ENCODE data around the gene MBD3.

DNA sequence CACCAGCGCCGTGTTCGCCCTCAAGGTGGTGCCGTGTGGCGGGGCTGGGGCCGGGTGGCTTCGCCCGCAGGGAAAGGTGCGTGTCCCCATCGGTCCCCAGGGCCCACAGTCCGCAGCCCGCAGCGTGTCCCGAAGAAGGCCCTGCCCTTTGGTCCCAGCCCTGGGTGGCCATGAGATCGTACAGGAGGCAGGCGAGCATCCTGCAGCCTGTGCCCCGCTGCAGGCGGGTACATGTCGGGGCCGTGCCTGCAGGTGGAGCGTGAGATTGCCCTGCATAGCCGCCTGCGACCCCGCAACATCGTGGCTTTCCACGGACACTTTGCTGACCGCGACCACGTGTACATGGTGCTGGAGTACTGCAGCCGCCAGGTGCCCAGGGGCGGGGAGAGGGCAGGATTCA lies 67.3 kb downstream of the MBD3 start:
- TF ChIP-seq EZH2 (IDR thresholded peaks at IDR 0.05; ENCODE audit: borderline replicate concordance, low read length), result no peak
- TF ChIP-seq, protein P1, sequence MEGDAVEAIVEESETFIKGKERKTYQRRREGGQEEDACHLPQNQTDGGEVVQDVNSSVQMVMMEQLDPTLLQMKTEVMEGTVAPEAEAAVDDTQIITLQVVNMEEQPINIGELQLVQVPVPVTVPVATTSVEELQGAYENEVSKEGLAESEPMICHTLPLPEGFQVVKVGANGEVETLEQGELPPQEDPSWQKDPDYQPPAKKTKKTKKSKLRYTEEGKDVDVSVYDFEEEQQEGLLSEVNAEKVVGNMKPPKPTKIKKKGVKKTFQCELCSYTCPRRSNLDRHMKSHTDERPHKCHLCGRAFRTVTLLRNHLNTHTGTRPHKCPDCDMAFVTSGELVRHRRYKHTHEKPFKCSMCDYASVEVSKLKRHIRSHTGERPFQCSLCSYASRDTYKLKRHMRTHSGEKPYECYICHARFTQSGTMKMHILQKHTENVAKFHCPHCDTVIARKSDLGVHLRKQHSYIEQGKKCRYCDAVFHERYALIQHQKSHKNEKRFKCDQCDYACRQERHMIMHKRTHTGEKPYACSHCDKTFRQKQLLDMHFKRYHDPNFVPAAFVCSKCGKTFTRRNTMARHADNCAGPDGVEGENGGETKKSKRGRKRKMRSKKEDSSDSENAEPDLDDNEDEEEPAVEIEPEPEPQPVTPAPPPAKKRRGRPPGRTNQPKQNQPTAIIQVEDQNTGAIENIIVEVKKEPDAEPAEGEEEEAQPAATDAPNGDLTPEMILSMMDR (IDR thresholded peaks at IDR 0.05; ENCODE audit: low read length), result no peak

Measured in OCI-LY1 (cell line).